ENCODE data around the gene GEMIN5. TPM values are rescaled to one million over a fixed set of nuclear protein-coding genes. Genes with fewer than 3 reads are reported as not detected.

The GEMIN5 gene
- total RNA-seq, 1 donor from 2014 or later: 14.8 TPM

DNA sequence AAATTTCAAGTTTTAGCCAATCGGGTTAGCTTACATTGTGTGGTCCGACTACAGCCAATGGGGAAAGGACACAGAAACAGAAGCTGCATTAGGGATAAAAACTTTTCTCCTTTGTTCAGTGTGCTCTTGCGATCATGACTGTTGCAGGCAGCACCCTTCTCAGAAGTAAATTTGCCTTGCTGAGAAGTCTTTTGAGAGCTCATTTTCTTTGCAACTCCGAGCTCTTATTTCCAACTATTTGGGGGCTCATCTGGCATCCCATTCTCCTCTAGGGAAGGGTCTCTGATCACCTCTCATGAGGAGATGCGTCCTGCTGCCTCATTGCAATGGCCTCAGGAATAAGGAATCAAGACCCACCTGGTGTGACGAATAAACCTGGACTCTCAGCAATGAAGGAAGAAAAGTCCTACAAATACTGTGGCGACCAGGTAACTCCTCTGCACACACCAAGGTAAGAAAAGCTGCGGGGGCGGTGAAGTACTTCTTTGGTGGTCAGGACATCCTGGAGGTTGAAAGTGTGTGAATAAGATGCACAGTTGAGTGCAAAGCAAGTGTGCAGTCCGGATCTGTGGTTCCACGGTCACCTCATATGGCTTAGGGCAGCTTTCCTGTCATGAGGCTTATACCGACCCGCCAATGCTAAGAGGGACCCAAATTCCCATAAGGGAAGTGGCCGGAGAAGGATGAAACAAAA, 59.2 kb downstream of the GEMIN5 start:
- H3K27ac Mint-ChIP-seq (ENCODE audit: unreplicated experiment): no peak overlapping the region
- peaks cover 23% of the 10 kb centered on the region for H3K9me3 Mint-ChIP-seq (ENCODE audit: unreplicated experiment)
- FAIRE-seq (no peak), DNase-seq (ENCODE audit: low read depth) (peak; percentile 13)
- Histone ChIP-seq H3K4me2 (ENCODE audit: low read length) (no peak overlapping the region), H3K9ac (ENCODE audit: low read length) (no peak overlapping the region), H2AFZ (ENCODE audit: low read depth, low read length) (no peak overlapping the region), H3K36me3 (ENCODE audit: insufficient read depth, low read length) (peaks cover 19% of the 10 kb centered on the region), H3K4me1 (ENCODE audit: insufficient read depth, low read length) (no peaks in the 10 kb centered on the region), H3K4me3 (ENCODE audit: insufficient read depth, low read depth, low read length) (no peak overlapping the region), H4K20me1 (ENCODE audit: insufficient read depth, low read length) (no peaks in the 10 kb centered on the region), H3K79me2 (ENCODE audit: insufficient read depth, low read length) (no peaks in the 10 kb centered on the region), H3K27me3 (ENCODE audit: insufficient read depth, low read length) (no peaks in the 10 kb centered on the region), H3K9me3 (ENCODE audit: insufficient read depth, low read depth, low read length) (peaks cover 9% of the 10 kb centered on the region), H3K27ac (ENCODE audit: low read depth, low read length) (no peak overlapping the region)
- no peaks in the 10 kb centered on the region for H3K4me1 Mint-ChIP-seq (ENCODE audit: low read depth, unreplicated experiment)
- H3K4me3 Mint-ChIP-seq (ENCODE audit: unreplicated experiment): no peak overlapping the region
- H3K36me3 Mint-ChIP-seq (ENCODE audit: low read depth, unreplicated experiment): peaks cover 47% of the 10 kb centered on the region
- H3K27me3 Mint-ChIP-seq (ENCODE audit: low read depth, unreplicated experiment): no peaks in the 10 kb centered on the region
- TF ChIP-seq, protein P1, sequence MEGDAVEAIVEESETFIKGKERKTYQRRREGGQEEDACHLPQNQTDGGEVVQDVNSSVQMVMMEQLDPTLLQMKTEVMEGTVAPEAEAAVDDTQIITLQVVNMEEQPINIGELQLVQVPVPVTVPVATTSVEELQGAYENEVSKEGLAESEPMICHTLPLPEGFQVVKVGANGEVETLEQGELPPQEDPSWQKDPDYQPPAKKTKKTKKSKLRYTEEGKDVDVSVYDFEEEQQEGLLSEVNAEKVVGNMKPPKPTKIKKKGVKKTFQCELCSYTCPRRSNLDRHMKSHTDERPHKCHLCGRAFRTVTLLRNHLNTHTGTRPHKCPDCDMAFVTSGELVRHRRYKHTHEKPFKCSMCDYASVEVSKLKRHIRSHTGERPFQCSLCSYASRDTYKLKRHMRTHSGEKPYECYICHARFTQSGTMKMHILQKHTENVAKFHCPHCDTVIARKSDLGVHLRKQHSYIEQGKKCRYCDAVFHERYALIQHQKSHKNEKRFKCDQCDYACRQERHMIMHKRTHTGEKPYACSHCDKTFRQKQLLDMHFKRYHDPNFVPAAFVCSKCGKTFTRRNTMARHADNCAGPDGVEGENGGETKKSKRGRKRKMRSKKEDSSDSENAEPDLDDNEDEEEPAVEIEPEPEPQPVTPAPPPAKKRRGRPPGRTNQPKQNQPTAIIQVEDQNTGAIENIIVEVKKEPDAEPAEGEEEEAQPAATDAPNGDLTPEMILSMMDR (IDR thresholded peaks at IDR 0.05; ENCODE audit: insufficient read depth, low read depth, low read length): no peak
- TF ChIP-seq EZH2 (IDR thresholded peaks at IDR 0.05; ENCODE audit: insufficient read depth, low read length): no peak

DNA sequence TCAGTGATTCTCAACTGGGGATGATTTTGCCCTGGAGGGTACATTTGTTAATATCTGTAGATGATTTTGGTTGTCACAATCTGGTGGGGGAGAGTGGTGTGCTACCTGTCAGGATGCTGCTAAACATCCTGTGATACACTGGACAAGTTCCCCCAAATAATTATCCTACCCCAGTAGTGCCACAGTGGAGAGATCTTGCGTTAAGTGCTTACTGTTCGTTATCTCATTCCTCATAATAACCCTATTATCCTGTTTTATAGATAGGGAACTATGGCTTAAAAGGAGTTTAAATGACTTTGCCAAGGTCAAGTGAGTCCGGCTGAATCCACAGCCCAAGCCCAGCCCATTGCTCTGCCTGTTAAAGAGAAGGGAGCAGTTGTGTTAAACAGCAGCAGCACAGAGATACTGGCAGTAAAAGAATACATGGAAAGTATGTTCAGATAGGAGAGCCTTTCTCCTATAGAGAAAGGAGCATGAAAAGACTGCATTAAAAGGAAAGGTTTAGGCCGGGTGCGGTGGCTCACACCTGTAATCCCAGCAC, 64.2 kb downstream of the GEMIN5 start:
- no peak for TF ChIP-seq EZH2 (IDR thresholded peaks at IDR 0.05; ENCODE audit: insufficient read depth, low read length)
- TF ChIP-seq, protein P1 (IDR thresholded peaks at IDR 0.05; ENCODE audit: insufficient read depth, low read depth, low read length): no peak
- no peak overlapping the region for H3K9ac ChIP-seq (ENCODE audit: low read length)
- H2AFZ ChIP-seq (ENCODE audit: low read depth, low read length): no peak overlapping the region
- peaks cover 47% of the 10 kb centered on the region for H3K36me3 ChIP-seq (ENCODE audit: insufficient read depth, low read length)
- H3K9me3 ChIP-seq (ENCODE audit: insufficient read depth, low read depth, low read length): peaks cover 5% of the 10 kb centered on the region
- H4K20me1 ChIP-seq (ENCODE audit: insufficient read depth, low read length): peaks cover 9% of the 10 kb centered on the region
- FAIRE-seq (no peak), DNase-seq (ENCODE audit: low read depth) (no peak)
- H3K27me3 Mint-ChIP-seq (ENCODE audit: low read depth, unreplicated experiment): no peaks in the 10 kb centered on the region
- H3K4me3 ChIP-seq (ENCODE audit: insufficient read depth, low read depth, low read length): no peak overlapping the region
- H3K9me3 Mint-ChIP-seq (ENCODE audit: unreplicated experiment): peaks cover 4% of the 10 kb centered on the region
- H3K4me3 Mint-ChIP-seq (ENCODE audit: unreplicated experiment): no peak overlapping the region
- no peak overlapping the region for H3K27ac Mint-ChIP-seq (ENCODE audit: unreplicated experiment)
- no peaks in the 10 kb centered on the region for H3K27me3 ChIP-seq (ENCODE audit: insufficient read depth, low read length)
- H3K4me2 ChIP-seq (ENCODE audit: low read length): no peak overlapping the region
- no peaks in the 10 kb centered on the region for H3K4me1 Mint-ChIP-seq (ENCODE audit: low read depth, unreplicated experiment)
- H3K27ac ChIP-seq (ENCODE audit: low read depth, low read length): no peak overlapping the region
- H3K79me2 ChIP-seq (ENCODE audit: insufficient read depth, low read length): no peaks in the 10 kb centered on the region
- peaks cover 38% of the 10 kb centered on the region for H3K36me3 Mint-ChIP-seq (ENCODE audit: low read depth, unreplicated experiment)
- no peaks in the 10 kb centered on the region for H3K4me1 ChIP-seq (ENCODE audit: insufficient read depth, low read length)

DNA sequence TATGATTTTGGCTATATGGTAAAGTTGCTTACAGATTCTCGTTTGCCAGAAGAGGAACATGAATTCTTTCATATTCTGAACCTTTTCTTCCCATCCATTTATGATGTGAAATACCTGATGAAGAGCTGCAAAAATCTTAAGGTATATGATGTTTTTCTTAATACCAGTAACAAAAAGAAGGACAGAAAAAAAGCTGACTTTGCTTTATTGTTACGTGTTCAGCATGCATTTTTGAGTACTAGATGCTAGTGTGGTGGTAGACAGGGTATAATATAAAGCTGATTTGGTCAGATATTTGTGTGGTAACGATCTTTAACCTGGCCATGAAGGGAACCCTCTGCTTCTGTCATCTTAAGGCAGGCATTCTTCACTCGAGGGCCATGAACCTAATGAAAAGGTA, 66.3 kb downstream of the GEMIN5 start:
- peaks cover 30% of the 10 kb centered on the region for H3K36me3 Mint-ChIP-seq (ENCODE audit: low read depth, unreplicated experiment)
- Histone ChIP-seq H4K20me1 (ENCODE audit: insufficient read depth, low read length) (peaks cover 19% of the 10 kb centered on the region), H3K4me1 (ENCODE audit: insufficient read depth, low read length) (no peaks in the 10 kb centered on the region), H3K27ac (ENCODE audit: low read depth, low read length) (no peak overlapping the region), H3K36me3 (ENCODE audit: insufficient read depth, low read length) (peaks cover 41% of the 10 kb centered on the region), H3K79me2 (ENCODE audit: insufficient read depth, low read length) (no peaks in the 10 kb centered on the region), H3K4me3 (ENCODE audit: insufficient read depth, low read depth, low read length) (no peak overlapping the region), H3K9me3 (ENCODE audit: insufficient read depth, low read depth, low read length) (no peaks in the 10 kb centered on the region), H2AFZ (ENCODE audit: low read depth, low read length) (no peak overlapping the region), H3K9ac (ENCODE audit: low read length) (no peak overlapping the region), H3K27me3 (ENCODE audit: insufficient read depth, low read length) (no peaks in the 10 kb centered on the region), H3K4me2 (ENCODE audit: low read length) (no peak overlapping the region)
- no peak for FAIRE-seq
- no peak overlapping the region for H3K27ac Mint-ChIP-seq (ENCODE audit: unreplicated experiment)
- H3K4me1 Mint-ChIP-seq (ENCODE audit: low read depth, unreplicated experiment): no peaks in the 10 kb centered on the region
- no peaks in the 10 kb centered on the region for H3K9me3 Mint-ChIP-seq (ENCODE audit: unreplicated experiment)
- DNase-seq (ENCODE audit: low read depth): no peak
- no peak overlapping the region for H3K4me3 Mint-ChIP-seq (ENCODE audit: unreplicated experiment)
- TF ChIP-seq, protein P1 (IDR thresholded peaks at IDR 0.05; ENCODE audit: insufficient read depth, low read depth, low read length): no peak
- no peak for TF ChIP-seq EZH2 (IDR thresholded peaks at IDR 0.05; ENCODE audit: insufficient read depth, low read length)
- H3K27me3 Mint-ChIP-seq (ENCODE audit: low read depth, unreplicated experiment): no peaks in the 10 kb centered on the region

Data from astrocyte (in vitro differentiated cells and primary cell).